ENCODE results near the gene CREBBP. TPM values are rescaled to one million over a fixed set of nuclear protein-coding genes. Genes with fewer than 3 reads are reported as not detected.

Gene CREBBP
- polyA plus RNA-seq, 1 experiment, result 6.6 TPM

GRCh38 chr16:3846595-3847091 is 33.9 kb downstream of the CREBBP start:
- no peak for TF ChIP-seq CTCF (IDR thresholded peaks at IDR 0.05; ENCODE audit: insufficient read depth, low read depth, low read length)
- Histone ChIP-seq H3K36me3 (ENCODE audit: control insufficient read depth, insufficient read depth, low read length) (peaks cover 11% of the 10 kb centered on the region), H3K27me3 (ENCODE audit: control insufficient read depth, insufficient read depth, low read length) (no peaks in the 10 kb centered on the region), H3K4me3 (ENCODE audit: low read depth, low read length) (no peak overlapping the region)
- DNase-seq (ENCODE audit: low read depth), result no peak
- ChIA-PET POLR2A (no interaction called here), CTCF (no interaction called here)

- Histone ChIP-seq H3K36me3 (ENCODE audit: control insufficient read depth, insufficient read depth, low read length) (peaks cover 11% of the 10 kb centered on the region), H3K27me3 (ENCODE audit: control insufficient read depth, insufficient read depth, low read length) (no peaks in the 10 kb centered on the region), H3K4me3 (ENCODE audit: low read depth, low read length) (no peak overlapping the region)
- DNase-seq (ENCODE audit: low read depth), result no peak
- ChIA-PET POLR2A (no interaction called here), CTCF (no interaction called here)
- no peak for TF ChIP-seq CTCF (IDR thresholded peaks at IDR 0.05; ENCODE audit: insufficient read depth, low read depth, low read length)
Observed at GRCh38 chr16:3846087-3846486, 34.4 kb downstream of the CREBBP start.

GRCh38 chr16:3842994-3843393 is 37.5 kb downstream of the CREBBP start:
- ChIA-PET CTCF (no interaction called here), POLR2A (no interaction called here)
- no peak for DNase-seq (ENCODE audit: low read depth)
- H3K4me3 ChIP-seq (ENCODE audit: low read depth, low read length), result no peak overlapping the region
- TF ChIP-seq CTCF (IDR thresholded peaks at IDR 0.05; ENCODE audit: insufficient read depth, low read depth, low read length), result no peak
- no peaks in the 10 kb centered on the region for H3K27me3 ChIP-seq (ENCODE audit: control insufficient read depth, insufficient read depth, low read length)
- H3K36me3 ChIP-seq (ENCODE audit: control insufficient read depth, insufficient read depth, low read length), result peaks cover 2% of the 10 kb centered on the region; the same call in 1 of the 2 replicates

- Histone ChIP-seq H3K4me3 (ENCODE audit: low read depth, low read length) (no peak overlapping the region), H3K36me3 (ENCODE audit: control insufficient read depth, insufficient read depth, low read length) (peaks cover 2% of the 10 kb centered on the region; the same call in 1 of the 2 replicates), H3K27me3 (ENCODE audit: control insufficient read depth, insufficient read depth, low read length) (no peaks in the 10 kb centered on the region)
- POLR2A ChIA-PET, result no interaction called here
- no peak for DNase-seq (ENCODE audit: low read depth)
- TF ChIP-seq CTCF (IDR thresholded peaks at IDR 0.05; ENCODE audit: insufficient read depth, low read depth, low read length), result no peak
- CTCF ChIA-PET, result no interaction called here
Observed at GRCh38 chr16:3841729-3842508, 38.6 kb downstream of the CREBBP start.

- ChIA-PET CTCF (no interaction called here), POLR2A (no interaction called here)
- Histone ChIP-seq H3K4me3 (ENCODE audit: low read depth, low read length) (no peak overlapping the region), H3K27me3 (ENCODE audit: control insufficient read depth, insufficient read depth, low read length) (no peaks in the 10 kb centered on the region), H3K36me3 (ENCODE audit: control insufficient read depth, insufficient read depth, low read length) (no peaks in the 10 kb centered on the region)
- DNase-seq (ENCODE audit: low read depth), result no peak
- TF ChIP-seq CTCF (IDR thresholded peaks at IDR 0.05; ENCODE audit: insufficient read depth, low read depth, low read length), result no peak
Observed at GRCh38 chr16:3839402-3840184, 40.9 kb downstream of the CREBBP start.

All from BJ (cell line).